NK-92 (cell line): ENCODE data around the gene SPOP.
"Not testable (repeated sequence)": the region's sequence is repeated elsewhere in the genome, so short reads cannot be mapped to it uniquely, and the experiment has no call there.

Experiments
- DNase-seq: peaks from one replicate; lab custom pipeline; 2025; ENCODE audit not compliant: unreplicated experiment; lab: John Stamatoyannopoulos, UW

SPOP gene

GRCh38 chr17:49659661-49660382 lies 18.1 kb downstream of the SPOP start:
- DNase-seq = no peak

GRCh38 chr17:49656247-49656646 lies 21.6 kb downstream of the SPOP start:
- DNase-seq = no peak

- DNase-seq = no peak
These were observed 30.7 kb downstream of the SPOP start for GRCh38 chr17:49647256-49647585.

GRCh38 chr17:49646391-49647255 lies 31.3 kb downstream of the SPOP start:
- DNase-seq = no peak

- DNase-seq = not testable (repeated sequence)
These were observed 31.9 kb downstream of the SPOP start for GRCh38 chr17:49646056-49646390.

- DNase-seq = no peak
These were observed 32.2 kb downstream of the SPOP start for GRCh38 chr17:49645654-49646053.

GRCh38 chr17:49640556-49640955 lies 37.3 kb downstream of the SPOP start:
- no peak for DNase-seq

- DNase-seq = no peak
These were observed 39.1 kb downstream of the SPOP start for GRCh38 chr17:49638818-49639217.

GRCh38 chr17:49637739-49638138 lies 40.2 kb downstream of the SPOP start:
- DNase-seq = no peak

- no peak for DNase-seq
These were observed 40.8 kb downstream of the SPOP start for GRCh38 chr17:49637050-49637449.

- DNase-seq = no peak
These were observed 42.8 kb downstream of the SPOP start for GRCh38 chr17:49635121-49635520.

GRCh38 chr17:49634485-49634860 lies 43.4 kb downstream of the SPOP start:
- no peak for DNase-seq

GRCh38 chr17:49633762-49634484 lies 44.0 kb downstream of the SPOP start:
- DNase-seq = no peak

GRCh38 chr17:49633250-49633649 lies 44.6 kb downstream of the SPOP start:
- no peak for DNase-seq

- no peak for DNase-seq
These were observed 45.7 kb downstream of the SPOP start for GRCh38 chr17:49632201-49632600.

- DNase-seq = no peak
These were observed 46.4 kb downstream of the SPOP start for GRCh38 chr17:49631496-49631895.

- no peak for DNase-seq
These were observed 47.6 kb downstream of the SPOP start for GRCh38 chr17:49630113-49630900.

- no peak for DNase-seq
These were observed 48.5 kb downstream of the SPOP start for GRCh38 chr17:49629447-49629846.

- no peak for DNase-seq
These were observed 53.0 kb downstream of the SPOP start for GRCh38 chr17:49624896-49625295.

- DNase-seq = no peak
These were observed 55.9 kb downstream of the SPOP start for GRCh38 chr17:49621946-49622529.

- DNase-seq = no peak
These were observed 56.5 kb downstream of the SPOP start for GRCh38 chr17:49621420-49621819.
